ENCODE data around the gene PCBP3.

- TF ChIP-seq CTCF (IDR thresholded peaks at IDR 0.05; ENCODE audit: insufficient read depth, low read length, poor library complexity, severe bottlenecking), result no peak
- no peak for TF ChIP-seq EZH2phosphoT487 (conservative IDR thresholded peaks at IDR 0.05; ENCODE audit: low read length)
These were observed 94.1 kb downstream of the PCBP3 start for GRCh38 chr21:45737485-45738166.

Measured in SU-DHL-6 (cell line).